A673 (cell line): ENCODE results near the gene PRLR. TPM values are rescaled to one million over a fixed set of nuclear protein-coding genes. Genes with fewer than 3 reads are reported as not detected.

Experiments
- BruUV-seq: library from RNA; stranded (reverse); fragments of 400-500 nt; replicated peaks from 2 replicates; lab custom pipeline; 2021; lab: Mats Ljungman, UMichigan
- CTCF ChIA-PET: fragments of 300-600 bp; sonication (Branson Sonifier 250); formaldehyde crosslinking; loops from one replicate; lab custom pipeline; 2022; ENCODE audit warnings: antibody characterized with exemption; lab: Charles Lee
- POLR2A ChIA-PET: fragments of 300-600 bp; sonication (Branson Sonifier 250); formaldehyde crosslinking; loops from one replicate; lab custom pipeline; 2022; ENCODE audit warnings: antibody characterized with exemption; ENCODE audit not compliant: low non-redundant PET; lab: Charles Lee
- DNase-seq: peaks from one replicate; pipeline ENCODE4 v3.0.0-alpha.2; 2015; ENCODE audit warnings: low spot score
- H3K27ac ChIP-seq: fragments of 200-600 bp; sonication (generic); 2 replicates; pipeline ENCODE4 v1.5.1; 2016; ENCODE audit warnings: mixed run types, low read depth, mild to moderate bottlenecking, mixed read lengths, antibody characterized with exemption, low read length; ENCODE audit not compliant: poor library complexity, severe bottlenecking
- H3K27me3 ChIP-seq: fragments of 200-600 bp; sonication (generic); replicated peaks from 2 replicates; pipeline ENCODE4 v1.6.1; 2017; ENCODE audit warnings: mixed run types, low read depth, mild to moderate bottlenecking, mixed read lengths, antibody characterized with exemption, low read length; ENCODE audit not compliant: insufficient read depth, poor library complexity
- H3K36me3 ChIP-seq: fragments of 200-600 bp; sonication (generic); 2 replicates; pipeline ENCODE4 v1.6.1; 2016; ENCODE audit warnings: mixed run types, mild to moderate bottlenecking, mixed read lengths, antibody characterized with exemption, low read length; ENCODE audit not compliant: insufficient read depth, poor library complexity, severe bottlenecking
- H3K4me1 ChIP-seq: fragments of 200-600 bp; sonication (generic); 2 replicates; pipeline ENCODE4 v1.6.1; 2017; ENCODE audit warnings: mixed run types, mild to moderate bottlenecking, mixed read lengths, antibody characterized with exemption, low read length; ENCODE audit not compliant: insufficient read depth, poor library complexity, severe bottlenecking
- H3K4me3 ChIP-seq: fragments of 200-600 bp; sonication (generic); 2 replicates; pipeline ENCODE4 v1.5.1; 2016; ENCODE audit warnings: low read depth, mixed run types, mild to moderate bottlenecking, mixed read lengths, low read length; ENCODE audit not compliant: poor library complexity, severe bottlenecking
- H3K9me3 ChIP-seq: fragments of 200-600 bp; sonication (generic); 2 replicates; pipeline ENCODE4 v1.6.1; 2016; ENCODE audit warnings: mixed run types, low read depth, mild to moderate bottlenecking, mixed read lengths, antibody characterized with exemption, low read length; ENCODE audit not compliant: poor library complexity, severe bottlenecking
- EZH2 ChIP-seq: fragments of 200-600 bp; sonication (generic); IDR thresholded peaks from 2 replicates; pipeline ENCODE4 v1.6.1; 2017; ENCODE audit warnings: borderline replicate concordance, low read depth, mild to moderate bottlenecking, mixed read lengths, antibody characterized with exemption, low read length; ENCODE audit not compliant: poor library complexity, severe bottlenecking
- intact Hi-C: fragments of 100-400 bp; cut with micrococcal nuclease; formaldehyde crosslinking; loops from one replicate; pipeline ENCODE4 v1.10.0; 2022; ENCODE audit not compliant: unreplicated experiment
- total RNA-seq: library from RNA; stranded (reverse); gene quantifications from 2 replicates; pipeline ENCODE4 v1.2.3, GENCODE V29; 2021
- TF ChIP-seq, protein P1 (sequence below): fragments of 300-800, 200-600 bp; sonication (generic); conservative IDR thresholded peaks from 2 replicates; pipeline ENCODE4 v1.5.1; 2017; ENCODE audit warnings: low read depth, mild to moderate bottlenecking, antibody characterized with exemption, low read length, moderate library complexity, mixed read lengths

Gene PRLR
- total RNA-seq, 1 experiment from 2014 or later: not detected

DNA sequence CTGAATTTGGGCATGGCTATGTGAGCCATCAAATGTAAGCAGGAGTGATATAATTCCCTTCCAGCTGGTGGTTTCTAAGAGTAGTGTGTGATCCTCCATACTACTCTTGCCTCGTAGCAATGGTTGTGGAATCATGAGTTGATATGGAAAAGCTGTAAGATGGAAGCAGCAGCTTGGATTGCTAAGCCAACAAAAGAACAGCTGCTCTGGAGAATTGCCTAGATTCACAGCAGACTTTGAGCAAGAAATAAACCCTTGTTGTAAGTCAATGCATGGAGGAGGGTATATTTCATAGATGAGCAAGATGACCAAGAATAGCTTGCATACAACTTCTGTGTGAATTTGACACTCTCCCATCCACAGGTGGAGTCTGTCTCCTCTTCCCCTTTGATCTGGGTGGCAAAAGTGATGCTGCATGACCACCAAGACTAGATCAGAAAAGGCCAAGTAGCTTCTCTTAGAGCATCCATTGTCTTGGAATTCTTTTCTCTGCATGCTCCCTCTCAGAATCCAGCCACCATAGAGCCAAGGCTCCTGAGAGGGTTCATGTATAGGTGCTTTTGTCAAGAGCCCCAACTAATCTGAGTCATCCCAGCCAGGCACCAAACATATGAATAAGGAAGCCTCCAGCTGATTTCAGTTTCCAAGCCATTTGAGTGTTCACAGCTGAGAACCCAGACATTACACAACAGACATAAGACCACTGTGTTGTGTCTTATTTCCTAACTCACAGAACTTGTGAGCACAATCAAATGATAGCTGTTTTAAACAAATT lies 79.0 kb downstream of the PRLR start:
- no peaks in the 10 kb centered on the region for H3K4me1 ChIP-seq
- no peak for DNase-seq
- no peaks in the 10 kb centered on the region for H3K27me3 ChIP-seq
- H3K9me3 ChIP-seq: no peaks in the 10 kb centered on the region
- BruUV-seq: no TSS peak
- H3K36me3 ChIP-seq: no peaks in the 10 kb centered on the region
- TF ChIP-seq, protein P1, sequence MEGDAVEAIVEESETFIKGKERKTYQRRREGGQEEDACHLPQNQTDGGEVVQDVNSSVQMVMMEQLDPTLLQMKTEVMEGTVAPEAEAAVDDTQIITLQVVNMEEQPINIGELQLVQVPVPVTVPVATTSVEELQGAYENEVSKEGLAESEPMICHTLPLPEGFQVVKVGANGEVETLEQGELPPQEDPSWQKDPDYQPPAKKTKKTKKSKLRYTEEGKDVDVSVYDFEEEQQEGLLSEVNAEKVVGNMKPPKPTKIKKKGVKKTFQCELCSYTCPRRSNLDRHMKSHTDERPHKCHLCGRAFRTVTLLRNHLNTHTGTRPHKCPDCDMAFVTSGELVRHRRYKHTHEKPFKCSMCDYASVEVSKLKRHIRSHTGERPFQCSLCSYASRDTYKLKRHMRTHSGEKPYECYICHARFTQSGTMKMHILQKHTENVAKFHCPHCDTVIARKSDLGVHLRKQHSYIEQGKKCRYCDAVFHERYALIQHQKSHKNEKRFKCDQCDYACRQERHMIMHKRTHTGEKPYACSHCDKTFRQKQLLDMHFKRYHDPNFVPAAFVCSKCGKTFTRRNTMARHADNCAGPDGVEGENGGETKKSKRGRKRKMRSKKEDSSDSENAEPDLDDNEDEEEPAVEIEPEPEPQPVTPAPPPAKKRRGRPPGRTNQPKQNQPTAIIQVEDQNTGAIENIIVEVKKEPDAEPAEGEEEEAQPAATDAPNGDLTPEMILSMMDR: no peak
- no peak for TF ChIP-seq EZH2
- ChIA-PET POLR2A (no interaction called here), CTCF (no interaction called here)
- H3K27ac ChIP-seq: no peak overlapping the region
- intact Hi-C loops: no loop called here
- no peak overlapping the region for H3K4me3 ChIP-seq

DNA sequence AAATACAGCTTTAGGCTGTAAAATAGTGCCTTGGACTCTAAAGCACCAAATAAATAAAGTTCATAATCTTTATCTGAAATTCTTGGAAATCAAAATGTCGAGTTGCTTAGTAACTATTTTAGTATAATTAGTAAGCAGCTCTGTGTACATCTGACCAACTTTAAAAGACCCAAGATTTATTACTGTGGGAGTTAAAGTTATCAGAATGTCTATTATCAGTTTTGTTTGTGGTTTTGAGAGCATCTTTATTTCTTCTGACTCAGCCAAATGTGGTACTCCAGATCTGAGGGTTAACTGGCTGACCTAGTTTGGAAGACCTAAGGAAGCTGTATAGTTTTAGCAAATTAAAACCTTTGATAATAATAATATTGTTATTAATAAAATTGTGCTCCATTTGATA lies 81.2 kb downstream of the PRLR start:
- no peaks in the 10 kb centered on the region for H3K9me3 ChIP-seq
- H3K36me3 ChIP-seq: no peaks in the 10 kb centered on the region
- H3K4me3 ChIP-seq: no peak overlapping the region
- no TSS peak for BruUV-seq
- ChIA-PET CTCF (no interaction called here), POLR2A (no interaction called here)
- H3K27ac ChIP-seq: no peak overlapping the region
- H3K27me3 ChIP-seq: no peaks in the 10 kb centered on the region
- intact Hi-C loops: no loop called here
- TF ChIP-seq, protein P1: no peak
- TF ChIP-seq EZH2: no peak
- no peaks in the 10 kb centered on the region for H3K4me1 ChIP-seq
- DNase-seq: no peak

DNA sequence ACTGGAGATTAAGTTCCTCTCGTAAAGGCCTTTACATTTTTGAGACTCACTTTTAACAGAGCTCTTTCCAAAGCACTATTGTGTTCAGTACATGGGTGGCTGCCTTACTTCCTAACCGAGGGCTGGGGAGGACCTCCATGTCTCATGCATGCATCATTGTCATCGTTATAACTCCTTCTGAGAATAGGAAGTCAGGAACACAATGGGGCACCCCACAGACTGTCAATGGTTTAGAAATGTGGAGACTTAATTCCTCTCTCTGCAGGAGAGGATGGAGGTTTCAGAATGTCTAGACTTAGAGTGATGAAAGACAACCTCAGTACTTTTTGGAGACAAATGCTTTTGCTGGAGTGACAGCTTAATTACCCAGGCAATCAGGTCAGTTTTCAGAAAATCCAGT lies 83.9 kb downstream of the PRLR start:
- TF ChIP-seq, protein P1: no peak
- no peak for TF ChIP-seq EZH2
- Histone ChIP-seq H3K27ac (no peak overlapping the region), H3K9me3 (no peaks in the 10 kb centered on the region), H3K36me3 (no peaks in the 10 kb centered on the region), H3K4me1 (no peaks in the 10 kb centered on the region), H3K4me3 (no peak overlapping the region), H3K27me3 (no peaks in the 10 kb centered on the region)
- DNase-seq: no peak
- intact Hi-C loops: no loop called here
- CTCF ChIA-PET: no interaction called here
- BruUV-seq: no TSS peak
- POLR2A ChIA-PET: no interaction called here
